ENCODE results near the gene DDX20.

GRCh38 chr1:111775966-111776365 is 20.3 kb downstream of the DDX20 start:
- TF ChIP-seq CTCF (IDR thresholded peaks at IDR 0.05; ENCODE audit: extremely low read depth in 1 of 2, insufficient read depth in 1 of 2, low read depth in 1 of 2, low read length in 2 of 2) (no peak), POLR2A (IDR thresholded peaks at IDR 0.05; ENCODE audit: low read depth, low read length) (no peak), POLR2AphosphoS5 (IDR thresholded peaks at IDR 0.05; ENCODE audit: insufficient read depth, low read depth, low read length) (no peak), EZH2 (IDR thresholded peaks at IDR 0.05; ENCODE audit: borderline replicate concordance, low read depth, low read length, severe bottlenecking) (no peak), MYC (IDR thresholded peaks at IDR 0.05; ENCODE audit: low read depth, low read length) (no peak), MAX (IDR thresholded peaks at IDR 0.05; ENCODE audit: insufficient read depth, insufficient read length) (no peak)

Data from endothelial cell of umbilical vein (primary cell).